GM12873 (cell line): Measurements from ENCODE around the gene MT3.

Experiments
- CTCF ChIP-seq: IDR thresholded peaks from 2 replicates; pipeline ENCODE4 v1.5.1; 2012; ENCODE audit warnings: low read depth, mild to moderate bottlenecking, moderate library complexity, low read length, control low read depth; ENCODE audit not compliant: insufficient read depth; ENCODE audit errors: missing control alignments

Gene MT3

DNA sequence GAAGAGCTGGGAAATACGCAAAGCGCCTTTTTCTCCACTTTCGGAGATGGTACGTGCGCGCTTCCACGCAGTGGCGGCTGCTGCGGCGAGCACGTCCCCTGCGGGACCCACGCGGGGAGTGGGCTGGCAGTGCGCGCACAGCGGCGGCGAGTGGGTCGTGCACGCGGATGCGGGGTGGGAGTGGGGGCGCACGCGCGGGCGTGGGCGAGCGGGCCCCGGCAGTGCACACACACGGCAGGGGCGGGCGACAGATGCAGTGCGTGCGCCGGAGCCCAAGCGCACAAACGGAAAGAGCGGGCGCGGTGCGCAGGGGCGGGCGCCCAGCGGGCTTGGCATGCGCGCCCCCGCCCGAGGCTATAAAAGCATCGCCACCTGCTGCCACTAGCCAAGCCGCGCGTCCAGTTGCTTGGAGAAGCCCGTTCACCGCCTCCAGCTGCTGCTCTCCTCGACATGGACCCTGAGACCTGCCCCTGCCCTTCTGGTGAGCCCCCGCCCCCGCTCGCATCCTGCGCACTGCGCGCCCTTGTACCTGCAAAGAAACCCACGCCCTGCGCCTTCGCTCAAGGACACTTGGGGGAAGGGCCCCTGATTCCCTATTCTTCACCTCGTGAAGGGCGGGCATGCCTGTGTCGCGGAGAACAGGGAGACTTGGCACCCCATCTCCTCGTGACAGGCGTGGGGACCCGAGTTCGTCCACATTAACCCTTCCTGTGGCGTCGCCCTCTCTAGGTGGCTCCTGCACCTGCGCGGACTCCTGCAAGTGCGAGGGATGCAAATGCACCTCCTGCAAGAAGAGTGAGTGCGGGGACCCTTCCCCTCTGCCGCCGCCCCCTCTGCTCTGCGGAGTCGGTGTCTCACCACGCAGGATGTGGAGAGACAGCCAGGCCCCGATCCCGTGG, at the start of gene MT3:
TSS of gene MT3 (plus strand) at position 388 of the 899 bp plus-strand sequence. CDS start at position 451, 63 bp downstream.
- TF ChIP-seq CTCF: no peak

DNA sequence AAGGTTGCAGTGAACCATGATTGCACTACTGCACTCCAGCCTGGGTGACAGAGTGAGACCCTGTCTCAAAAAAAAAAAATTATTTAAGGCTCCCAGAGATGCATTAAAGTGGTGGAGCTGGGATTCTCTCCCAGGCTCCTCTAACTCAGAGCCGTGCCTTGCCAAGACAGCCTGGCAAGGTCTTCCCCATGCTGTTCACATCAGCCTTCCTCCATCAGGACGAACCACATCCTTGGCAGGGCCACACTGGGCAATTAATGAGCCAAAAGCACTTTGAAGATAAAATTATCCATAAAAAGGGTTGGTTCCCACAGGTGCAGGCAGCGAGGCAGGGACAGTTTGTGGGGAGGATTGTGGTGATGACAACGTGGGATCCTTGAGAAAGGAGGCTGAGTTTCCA, 49.7 kb upstream of the MT3 start:
- no peak for TF ChIP-seq CTCF

GRCh38 chr16:56542039-56542438, 47.3 kb upstream of the MT3 start:
- TF ChIP-seq CTCF: no peak

- no peak for TF ChIP-seq CTCF
Measured at GRCh38 chr16:56547120-56547948, 42.0 kb upstream of the MT3 start.

GRCh38 chr16:56547949-56548567, 41.3 kb upstream of the MT3 start:
- TF ChIP-seq CTCF: no peak

DNA sequence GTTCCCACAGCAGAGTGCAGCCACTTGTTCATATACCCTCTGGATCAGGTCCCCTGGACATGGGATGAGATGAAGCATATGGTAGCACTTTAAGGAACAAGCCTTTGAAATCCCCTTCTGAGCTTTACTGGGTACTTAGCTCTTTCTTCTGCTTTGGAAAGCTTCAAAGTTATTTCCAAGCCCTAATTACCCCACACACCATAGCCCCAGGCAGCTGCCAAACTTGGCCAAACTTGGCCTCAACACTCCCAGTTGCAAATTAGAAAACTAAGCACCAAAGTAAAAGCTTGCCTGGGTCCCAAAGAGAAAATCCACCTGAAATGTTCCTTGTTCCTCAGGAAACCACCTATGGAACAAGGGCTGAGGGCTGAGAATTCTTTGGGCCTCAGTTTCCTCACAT, 40.2 kb upstream of the MT3 start:
- TF ChIP-seq CTCF: no peak
